Gastroesophageal sphincter (tissue), 3 donors: ENCODE data around the gene SLC35F3.
"Not testable (repeated sequence)": the region's sequence is repeated elsewhere in the genome, so short reads cannot be mapped to it uniquely, and the experiment has no call there.

Experiments used
- CTCF ChIP-seq, 4 experiments: fragments of 200-600 bp in 2 of 4; fragments of 450-650 bp in 2 of 4; sonication (generic) in 1 of 4; IDR thresholded peaks; one replicate each; pipeline ENCODE4 v1.5.1; 2017 to 2019; ENCODE audit warnings: antibody characterized with exemption in 4 of 4, mild to moderate bottlenecking in 2 of 4, moderate library complexity in 2 of 4
- POLR2A ChIP-seq, 2 donors: fragments of 450-650 bp; IDR thresholded peaks; one replicate each; pipeline ENCODE4 v1.6.1; 2017; ENCODE audit warnings: antibody characterized with exemption in 2 of 2, mild to moderate bottlenecking in 2 of 2, moderate library complexity in 1 of 2
- POLR2AphosphoS5 ChIP-seq: sonication (generic); formaldehyde crosslinking; IDR thresholded peaks from one replicate; pipeline ENCODE4 v1.6.1; 2017; ENCODE audit warnings: antibody characterized with exemption

- not testable (repeated sequence) for TF ChIP-seq POLR2A (IDR thresholded peaks at IDR 0.05); CTCF (IDR thresholded peaks at IDR 0.05); POLR2AphosphoS5
These were observed 218.1 kb downstream of the SLC35F3 start for GRCh38 chr1:234122571-234122970.
